ENCODE results near the gene MYO3B.

Gene MYO3B

DNA sequence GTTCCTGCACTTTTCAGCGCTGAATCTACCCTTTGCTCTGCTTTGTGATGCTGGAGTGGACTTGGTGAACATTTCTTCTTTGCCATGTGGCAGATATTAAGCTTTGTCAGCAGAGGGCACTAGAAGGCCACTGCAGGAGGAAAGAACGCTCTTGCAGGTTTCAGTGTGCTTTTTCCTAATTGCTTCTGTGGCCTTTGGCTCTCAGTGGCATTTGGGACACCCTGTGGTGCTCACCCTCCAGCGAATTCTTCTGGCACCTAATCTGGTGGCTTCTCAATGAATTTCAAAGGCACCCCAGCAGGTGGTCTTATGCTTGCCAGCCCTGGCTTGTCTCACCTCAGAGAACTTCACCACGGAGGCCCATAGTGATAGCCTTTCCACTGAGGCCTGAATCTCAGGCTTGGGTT, 146.7 kb downstream of the MYO3B start:
- ChIA-PET CTCF (interaction anchor here (0.7 to 1.6 kb wide), 10 partner anchors 9 to 492 kb away, joined by 3 to 9 read pairs (median 4); partner anchors contain the start of gene GAD1), POLR2A (no interaction called here)
- TF ChIP-seq ARNT (IDR thresholded peaks at IDR 0.05) (no peak), NFRKB (IDR thresholded peaks at IDR 0.05) (no peak), LEF1 (IDR thresholded peaks at IDR 0.05; ENCODE audit: borderline replicate concordance) (no peak), CTBP1 (IDR thresholded peaks at IDR 0.05; ENCODE audit: borderline replicate concordance) (no peak), TARDBP (IDR thresholded peaks at IDR 0.05) (no peak), BHLHE40 (IDR thresholded peaks at IDR 0.05; ENCODE audit: borderline replicate concordance) (no peak), ZNF384 (IDR thresholded peaks at IDR 0.05) (no peak), FOXK2 (IDR thresholded peaks at IDR 0.05) (no peak), L3MBTL2 (conservative IDR thresholded peaks at IDR 0.05) (no peak), HDGF (IDR thresholded peaks at IDR 0.05; ENCODE audit: borderline replicate concordance) (no peak), FOXM1 (IDR thresholded peaks at IDR 0.05; ENCODE audit: borderline replicate concordance) (no peak), FOXA1 (IDR thresholded peaks at IDR 0.05) (no peak)
- TF ChIP-seq, protein P1, sequence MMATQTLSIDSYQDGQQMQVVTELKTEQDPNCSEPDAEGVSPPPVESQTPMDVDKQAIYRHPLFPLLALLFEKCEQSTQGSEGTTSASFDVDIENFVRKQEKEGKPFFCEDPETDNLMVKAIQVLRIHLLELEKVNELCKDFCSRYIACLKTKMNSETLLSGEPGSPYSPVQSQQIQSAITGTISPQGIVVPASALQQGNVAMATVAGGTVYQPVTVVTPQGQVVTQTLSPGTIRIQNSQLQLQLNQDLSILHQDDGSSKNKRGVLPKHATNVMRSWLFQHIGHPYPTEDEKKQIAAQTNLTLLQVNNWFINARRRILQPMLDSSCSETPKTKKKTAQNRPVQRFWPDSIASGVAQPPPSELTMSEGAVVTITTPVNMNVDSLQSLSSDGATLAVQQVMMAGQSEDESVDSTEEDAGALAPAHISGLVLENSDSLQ (IDR thresholded peaks at IDR 0.05) = no peak

DNA sequence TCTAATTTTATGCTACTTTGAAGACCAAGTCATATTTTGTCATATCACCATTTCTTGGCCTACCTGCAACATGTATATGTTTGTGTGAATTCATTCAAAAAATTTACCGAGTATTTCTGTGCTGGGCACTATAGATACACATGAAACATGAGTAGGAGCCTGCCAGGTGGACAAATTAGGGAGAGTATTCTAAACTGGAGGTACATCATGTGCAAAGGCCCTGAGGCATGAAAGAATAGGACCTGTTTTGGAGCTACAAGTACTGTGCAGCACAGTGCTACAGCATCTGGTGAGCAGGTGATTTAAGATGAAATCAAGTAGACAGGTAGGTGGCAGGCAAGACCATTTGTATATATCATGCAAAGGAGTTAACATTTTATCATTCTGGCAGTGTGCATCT, 152.9 kb downstream of the MYO3B start:
- DNase-seq (ENCODE audit: extremely low spot score) = no peak
- POLR2A ChIA-PET = no interaction called here
- CTCF ChIA-PET = no interaction called here
- TF ChIP-seq TARDBP (IDR thresholded peaks at IDR 0.05) (no peak), SUZ12 (IDR thresholded peaks at IDR 0.05) (no peak), FOXK2 (IDR thresholded peaks at IDR 0.05) (no peak), BHLHE40 (IDR thresholded peaks at IDR 0.05; ENCODE audit: borderline replicate concordance) (no peak), L3MBTL2 (conservative IDR thresholded peaks at IDR 0.05) (no peak), NFRKB (IDR thresholded peaks at IDR 0.05) (no peak), HDGF (IDR thresholded peaks at IDR 0.05; ENCODE audit: borderline replicate concordance) (no peak), LEF1 (IDR thresholded peaks at IDR 0.05; ENCODE audit: borderline replicate concordance) (no peak), FOXA1 (IDR thresholded peaks at IDR 0.05) (no peak), SP1 (IDR thresholded peaks at IDR 0.05) (no peak), CTBP1 (IDR thresholded peaks at IDR 0.05; ENCODE audit: borderline replicate concordance) (no peak), ZNF384 (IDR thresholded peaks at IDR 0.05) (no peak), ELF4 (IDR thresholded peaks at IDR 0.05) (no peak), ARNT (IDR thresholded peaks at IDR 0.05) (no peak), FOXM1 (IDR thresholded peaks at IDR 0.05; ENCODE audit: borderline replicate concordance) (no peak)
- TF ChIP-seq, protein P1 (IDR thresholded peaks at IDR 0.05) = no peak

More for the DNA sequence above, 146.7 kb downstream of the MYO3B start:
- DNase-seq (ENCODE audit: extremely low spot score) = peak; percentile 65

DNA sequence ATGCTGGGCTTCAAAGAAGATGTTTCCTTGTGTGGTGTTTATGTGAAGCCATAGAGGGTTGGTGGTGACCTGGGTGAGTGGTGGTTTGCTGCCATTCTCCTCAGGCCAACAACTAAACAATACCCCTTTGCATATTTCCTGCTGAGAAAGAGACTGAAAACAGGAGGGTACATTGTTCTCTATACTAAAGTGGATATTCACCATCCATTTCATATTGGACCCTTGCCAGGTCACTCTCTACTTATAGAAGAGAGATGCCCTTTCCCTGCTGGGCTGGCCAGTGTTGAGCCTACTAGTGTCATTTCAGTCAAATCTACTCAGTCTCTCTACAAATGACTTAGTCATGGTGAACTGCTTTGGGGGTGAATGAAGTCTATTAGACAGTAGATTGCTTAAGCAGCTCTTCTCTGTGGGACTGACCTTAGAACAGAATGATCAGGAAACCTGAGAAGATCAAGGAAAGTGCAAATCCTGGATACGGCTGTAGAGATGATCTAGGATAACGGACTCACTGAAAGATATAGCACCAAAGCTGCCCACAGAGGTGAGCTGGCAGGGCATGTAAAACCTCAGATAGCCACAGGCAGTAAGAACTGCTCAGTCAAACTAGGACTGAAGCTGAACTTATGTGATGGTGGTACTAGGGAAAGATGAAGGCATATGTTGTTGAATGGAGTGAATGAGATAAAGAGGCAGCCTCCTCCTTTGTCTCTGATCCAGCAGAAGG, 154.9 kb downstream of the MYO3B start:
- POLR2A ChIA-PET = no interaction called here
- DNase-seq (ENCODE audit: extremely low spot score) = no peak
- CTCF ChIA-PET = no interaction called here
- TF ChIP-seq ELF4 (IDR thresholded peaks at IDR 0.05) = no peak
- TF ChIP-seq ARNT (IDR thresholded peaks at IDR 0.05) = no peak
- TF ChIP-seq TARDBP (IDR thresholded peaks at IDR 0.05) = no peak
- no peak for TF ChIP-seq NFRKB (IDR thresholded peaks at IDR 0.05)
- no peak for TF ChIP-seq ZNF384 (IDR thresholded peaks at IDR 0.05)
- TF ChIP-seq SP1 (IDR thresholded peaks at IDR 0.05) = no peak
- no peak for TF ChIP-seq FOXK2 (IDR thresholded peaks at IDR 0.05)
- no peak for TF ChIP-seq L3MBTL2 (conservative IDR thresholded peaks at IDR 0.05)
- TF ChIP-seq LEF1 (IDR thresholded peaks at IDR 0.05; ENCODE audit: borderline replicate concordance) = no peak
- TF ChIP-seq HDGF (IDR thresholded peaks at IDR 0.05; ENCODE audit: borderline replicate concordance) = no peak
- no peak for TF ChIP-seq SUZ12 (IDR thresholded peaks at IDR 0.05)
- TF ChIP-seq FOXM1 (IDR thresholded peaks at IDR 0.05; ENCODE audit: borderline replicate concordance) = no peak
- TF ChIP-seq, protein P1 (IDR thresholded peaks at IDR 0.05) = no peak
- no peak for TF ChIP-seq FOXA1 (IDR thresholded peaks at IDR 0.05)
- TF ChIP-seq BHLHE40 (IDR thresholded peaks at IDR 0.05; ENCODE audit: borderline replicate concordance) = no peak

DNA sequence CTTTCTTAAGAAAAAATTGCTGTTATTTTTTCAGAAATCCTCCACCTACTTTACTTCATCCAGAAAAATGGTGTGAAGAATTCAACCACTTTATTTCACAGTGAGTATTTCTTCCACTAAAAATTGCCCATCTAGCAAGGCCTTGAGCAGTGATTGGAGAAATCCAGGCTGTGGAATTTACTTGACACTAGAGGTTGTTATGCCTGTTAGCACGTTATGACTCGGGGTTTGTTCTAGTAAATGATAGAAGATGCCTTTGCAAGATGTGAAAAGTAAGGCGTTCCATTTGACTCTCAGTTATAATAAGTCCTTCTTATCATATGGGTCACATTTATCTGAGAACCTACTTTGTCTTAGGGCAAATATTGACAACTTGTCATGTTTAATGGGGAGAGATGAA, 157.4 kb downstream of the MYO3B start:
- TF ChIP-seq ARNT (IDR thresholded peaks at IDR 0.05) = no peak
- no peak for TF ChIP-seq SUZ12 (IDR thresholded peaks at IDR 0.05)
- no peak for TF ChIP-seq ZNF384 (IDR thresholded peaks at IDR 0.05)
- TF ChIP-seq CTBP1 (IDR thresholded peaks at IDR 0.05; ENCODE audit: borderline replicate concordance) = no peak
- TF ChIP-seq SP1 (IDR thresholded peaks at IDR 0.05) = no peak
- TF ChIP-seq, protein P1 (IDR thresholded peaks at IDR 0.05) = no peak
- TF ChIP-seq HDGF (IDR thresholded peaks at IDR 0.05; ENCODE audit: borderline replicate concordance) = no peak
- no peak for TF ChIP-seq FOXM1 (IDR thresholded peaks at IDR 0.05; ENCODE audit: borderline replicate concordance)
- no peak for TF ChIP-seq L3MBTL2 (conservative IDR thresholded peaks at IDR 0.05)
- no peak for TF ChIP-seq TARDBP (IDR thresholded peaks at IDR 0.05)
- TF ChIP-seq NFRKB (IDR thresholded peaks at IDR 0.05) = no peak
- no peak for DNase-seq (ENCODE audit: extremely low spot score)
- POLR2A ChIA-PET = no interaction called here
- CTCF ChIA-PET = interaction anchor here (2.2 kb wide), 1 partner anchor 11 kb away, joined by 7 read pairs; no protein-coding TSS in a partner anchor

DNA sequence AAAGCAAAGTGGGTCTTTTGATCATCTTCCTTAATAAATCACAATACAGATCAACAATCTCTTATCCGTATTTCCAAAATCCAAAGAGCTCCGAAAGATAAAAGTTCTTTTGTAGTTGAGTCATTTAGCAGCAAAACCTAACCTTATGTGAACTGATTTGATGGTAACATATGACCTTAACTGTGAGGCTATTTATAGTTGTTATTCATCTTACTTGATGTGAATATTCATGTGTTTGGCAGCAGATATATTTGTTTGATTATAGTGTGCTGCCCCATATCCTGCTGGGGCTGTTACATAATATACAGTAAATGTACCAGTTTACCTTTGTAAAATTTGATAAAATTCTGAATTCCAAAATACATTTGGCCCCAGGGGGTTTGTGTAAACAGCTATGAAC, 158.5 kb downstream of the MYO3B start:
- ChIA-PET POLR2A (no interaction called here), CTCF (interaction anchor here (2.2 kb wide), 1 partner anchor 12 kb away, joined by 7 read pairs; no protein-coding TSS in a partner anchor)
- no peak for TF ChIP-seq SP1 (IDR thresholded peaks at IDR 0.05)
- no peak for TF ChIP-seq ARNT (IDR thresholded peaks at IDR 0.05)
- TF ChIP-seq CTBP1 (IDR thresholded peaks at IDR 0.05; ENCODE audit: borderline replicate concordance) = no peak
- TF ChIP-seq L3MBTL2 (conservative IDR thresholded peaks at IDR 0.05) = no peak
- no peak for TF ChIP-seq ZNF384 (IDR thresholded peaks at IDR 0.05)
- no peak for TF ChIP-seq FOXM1 (IDR thresholded peaks at IDR 0.05; ENCODE audit: borderline replicate concordance)
- TF ChIP-seq, protein P1 (IDR thresholded peaks at IDR 0.05) = no peak
- no peak for TF ChIP-seq HDGF (IDR thresholded peaks at IDR 0.05; ENCODE audit: borderline replicate concordance)
- no peak for TF ChIP-seq FOXA1 (IDR thresholded peaks at IDR 0.05)
- no peak for TF ChIP-seq SUZ12 (IDR thresholded peaks at IDR 0.05)
- no peak for TF ChIP-seq NFRKB (IDR thresholded peaks at IDR 0.05)
- no peak for TF ChIP-seq FOXK2 (IDR thresholded peaks at IDR 0.05)
- TF ChIP-seq BHLHE40 (IDR thresholded peaks at IDR 0.05; ENCODE audit: borderline replicate concordance) = no peak
- no peak for TF ChIP-seq LEF1 (IDR thresholded peaks at IDR 0.05; ENCODE audit: borderline replicate concordance)
- no peak for TF ChIP-seq TARDBP (IDR thresholded peaks at IDR 0.05)
- no peak for TF ChIP-seq ELF4 (IDR thresholded peaks at IDR 0.05)

More for the DNA sequence above, 158.5 kb downstream of the MYO3B start:
- no peak for DNase-seq (ENCODE audit: extremely low spot score)
